ENCODE measurements around the gene AK9.

DNA sequence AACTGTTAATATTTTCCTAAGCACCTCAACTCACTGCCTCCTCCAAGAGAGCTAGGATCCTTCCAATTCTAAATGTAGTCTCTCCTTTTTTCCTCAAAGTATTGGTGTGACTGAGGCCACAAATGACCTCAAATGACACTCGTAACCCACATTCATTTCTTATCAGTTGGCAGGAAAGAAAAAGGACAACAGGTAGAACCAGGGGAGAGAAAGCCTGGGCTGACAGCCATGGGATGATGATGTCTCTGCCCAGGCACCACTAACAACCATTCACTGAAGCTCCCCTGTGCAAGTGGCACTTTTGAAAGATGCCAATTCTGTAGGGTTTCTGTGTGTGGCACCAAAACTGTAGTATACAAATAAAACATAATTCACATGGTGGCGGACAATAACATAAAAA, 215.4 kb downstream of the AK9 start:
- TF ChIP-seq, protein P1, sequence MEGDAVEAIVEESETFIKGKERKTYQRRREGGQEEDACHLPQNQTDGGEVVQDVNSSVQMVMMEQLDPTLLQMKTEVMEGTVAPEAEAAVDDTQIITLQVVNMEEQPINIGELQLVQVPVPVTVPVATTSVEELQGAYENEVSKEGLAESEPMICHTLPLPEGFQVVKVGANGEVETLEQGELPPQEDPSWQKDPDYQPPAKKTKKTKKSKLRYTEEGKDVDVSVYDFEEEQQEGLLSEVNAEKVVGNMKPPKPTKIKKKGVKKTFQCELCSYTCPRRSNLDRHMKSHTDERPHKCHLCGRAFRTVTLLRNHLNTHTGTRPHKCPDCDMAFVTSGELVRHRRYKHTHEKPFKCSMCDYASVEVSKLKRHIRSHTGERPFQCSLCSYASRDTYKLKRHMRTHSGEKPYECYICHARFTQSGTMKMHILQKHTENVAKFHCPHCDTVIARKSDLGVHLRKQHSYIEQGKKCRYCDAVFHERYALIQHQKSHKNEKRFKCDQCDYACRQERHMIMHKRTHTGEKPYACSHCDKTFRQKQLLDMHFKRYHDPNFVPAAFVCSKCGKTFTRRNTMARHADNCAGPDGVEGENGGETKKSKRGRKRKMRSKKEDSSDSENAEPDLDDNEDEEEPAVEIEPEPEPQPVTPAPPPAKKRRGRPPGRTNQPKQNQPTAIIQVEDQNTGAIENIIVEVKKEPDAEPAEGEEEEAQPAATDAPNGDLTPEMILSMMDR (IDR thresholded peaks at IDR 0.05; ENCODE audit: low read length) = no peak
- no peak for TF ChIP-seq EZH2 (IDR thresholded peaks at IDR 0.05; ENCODE audit: borderline replicate concordance, low read length)
